ENCODE measurements around the gene HELZ. TPM values are rescaled to one million over a fixed set of nuclear protein-coding genes. Genes with fewer than 3 reads are reported as not detected.

HELZ gene
- total and polyA plus RNA-seq, 4 donors = 3.8 to 69.2 (median 25.7) TPM

DNA sequence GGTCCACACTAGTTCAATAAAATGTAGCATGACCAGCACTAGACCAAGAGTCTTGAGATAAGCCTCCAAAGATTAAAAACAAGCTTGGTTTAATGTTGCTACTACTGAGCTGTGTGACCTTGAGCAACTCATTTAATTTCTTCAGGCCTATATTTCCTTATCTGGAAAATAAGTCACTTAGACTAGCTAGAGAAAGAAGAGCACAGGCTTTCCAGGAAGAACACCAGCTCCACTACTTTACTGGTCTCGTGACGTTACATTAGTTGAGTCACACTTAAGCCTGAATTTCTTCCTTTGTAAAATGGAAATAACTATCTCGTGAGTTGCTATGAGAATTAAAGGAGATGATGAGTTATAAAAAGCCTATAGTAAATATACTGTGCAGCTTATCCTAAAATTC is 5.4 kb downstream of the HELZ start:
- TF ChIP-seq SP1 (IDR thresholded peaks at IDR 0.05) (no peak), CTCF (IDR thresholded peaks at IDR 0.05; ENCODE audit: low read depth, low read length, missing input control) (no peak), JUND (IDR thresholded peaks at IDR 0.05) (no peak), HNF4G (IDR thresholded peaks at IDR 0.05) (no peak), GABPA (IDR thresholded peaks at IDR 0.05 in 1 of 2, conservative IDR thresholded peaks at IDR 0.05 in 1 of 2) (no peak), MAX (IDR thresholded peaks at IDR 0.05) (no peak), NR2F2 (IDR thresholded peaks at IDR 0.05) (no peak), RXRA (IDR thresholded peaks at IDR 0.05) (no peak), EGR1 (IDR thresholded peaks at IDR 0.05; ENCODE audit: low read depth in 2 of 2) (no peak), FOXA2 (IDR thresholded peaks at IDR 0.05) (no peak)
- TF ChIP-seq, protein P1, sequence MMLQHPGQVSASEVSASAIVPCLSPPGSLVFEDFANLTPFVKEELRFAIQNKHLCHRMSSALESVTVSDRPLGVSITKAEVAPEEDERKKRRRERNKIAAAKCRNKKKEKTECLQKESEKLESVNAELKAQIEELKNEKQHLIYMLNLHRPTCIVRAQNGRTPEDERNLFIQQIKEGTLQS (IDR thresholded peaks at IDR 0.05) = no peak
- TF ChIP-seq, protein P2, sequence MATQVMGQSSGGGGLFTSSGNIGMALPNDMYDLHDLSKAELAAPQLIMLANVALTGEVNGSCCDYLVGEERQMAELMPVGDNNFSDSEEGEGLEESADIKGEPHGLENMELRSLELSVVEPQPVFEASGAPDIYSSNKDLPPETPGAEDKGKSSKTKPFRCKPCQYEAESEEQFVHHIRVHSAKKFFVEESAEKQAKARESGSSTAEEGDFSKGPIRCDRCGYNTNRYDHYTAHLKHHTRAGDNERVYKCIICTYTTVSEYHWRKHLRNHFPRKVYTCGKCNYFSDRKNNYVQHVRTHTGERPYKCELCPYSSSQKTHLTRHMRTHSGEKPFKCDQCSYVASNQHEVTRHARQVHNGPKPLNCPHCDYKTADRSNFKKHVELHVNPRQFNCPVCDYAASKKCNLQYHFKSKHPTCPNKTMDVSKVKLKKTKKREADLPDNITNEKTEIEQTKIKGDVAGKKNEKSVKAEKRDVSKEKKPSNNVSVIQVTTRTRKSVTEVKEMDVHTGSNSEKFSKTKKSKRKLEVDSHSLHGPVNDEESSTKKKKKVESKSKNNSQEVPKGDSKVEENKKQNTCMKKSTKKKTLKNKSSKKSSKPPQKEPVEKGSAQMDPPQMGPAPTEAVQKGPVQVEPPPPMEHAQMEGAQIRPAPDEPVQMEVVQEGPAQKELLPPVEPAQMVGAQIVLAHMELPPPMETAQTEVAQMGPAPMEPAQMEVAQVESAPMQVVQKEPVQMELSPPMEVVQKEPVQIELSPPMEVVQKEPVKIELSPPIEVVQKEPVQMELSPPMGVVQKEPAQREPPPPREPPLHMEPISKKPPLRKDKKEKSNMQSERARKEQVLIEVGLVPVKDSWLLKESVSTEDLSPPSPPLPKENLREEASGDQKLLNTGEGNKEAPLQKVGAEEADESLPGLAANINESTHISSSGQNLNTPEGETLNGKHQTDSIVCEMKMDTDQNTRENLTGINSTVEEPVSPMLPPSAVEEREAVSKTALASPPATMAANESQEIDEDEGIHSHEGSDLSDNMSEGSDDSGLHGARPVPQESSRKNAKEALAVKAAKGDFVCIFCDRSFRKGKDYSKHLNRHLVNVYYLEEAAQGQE (IDR thresholded peaks at IDR 0.05) = no peak
- TF ChIP-seq, protein P3, sequence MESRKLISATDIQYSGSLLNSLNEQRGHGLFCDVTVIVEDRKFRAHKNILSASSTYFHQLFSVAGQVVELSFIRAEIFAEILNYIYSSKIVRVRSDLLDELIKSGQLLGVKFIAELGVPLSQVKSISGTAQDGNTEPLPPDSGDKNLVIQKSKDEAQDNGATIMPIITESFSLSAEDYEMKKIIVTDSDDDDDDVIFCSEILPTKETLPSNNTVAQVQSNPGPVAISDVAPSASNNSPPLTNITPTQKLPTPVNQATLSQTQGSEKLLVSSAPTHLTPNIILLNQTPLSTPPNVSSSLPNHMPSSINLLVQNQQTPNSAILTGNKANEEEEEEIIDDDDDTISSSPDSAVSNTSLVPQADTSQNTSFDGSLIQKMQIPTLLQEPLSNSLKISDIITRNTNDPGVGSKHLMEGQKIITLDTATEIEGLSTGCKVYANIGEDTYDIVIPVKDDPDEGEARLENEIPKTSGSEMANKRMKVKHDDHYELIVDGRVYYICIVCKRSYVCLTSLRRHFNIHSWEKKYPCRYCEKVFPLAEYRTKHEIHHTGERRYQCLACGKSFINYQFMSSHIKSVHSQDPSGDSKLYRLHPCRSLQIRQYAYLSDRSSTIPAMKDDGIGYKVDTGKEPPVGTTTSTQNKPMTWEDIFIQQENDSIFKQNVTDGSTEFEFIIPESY (IDR thresholded peaks at IDR 0.05) = no peak
- H3K4me3 ChIP-seq (ENCODE audit: low read depth in 1 of 3, low read length in 3 of 3) = no peak overlapping the region
- H3K27me3 ChIP-seq (ENCODE audit: control insufficient read depth in 4 of 4, insufficient read depth in 4 of 4, low read length in 3 of 4) = no peaks in the 10 kb centered on the region
- no peak overlapping the region for H3K27ac ChIP-seq (ENCODE audit: low read depth in 1 of 2, low read length in 2 of 2)
- H3K9ac ChIP-seq (ENCODE audit: low read depth in 1 of 2, low read length in 2 of 2) = no peak overlapping the region
- no peak for DNase-seq (ENCODE audit: low spot score)
- peaks cover 7 to 32% (median 26%) of the 10 kb centered on the region in 4 donors for H3K36me3 ChIP-seq (ENCODE audit: control insufficient read depth in 4 of 4, insufficient read depth in 3 of 4, low read depth in 1 of 4, low read length in 3 of 4)
- H3K9me3 ChIP-seq (ENCODE audit: control insufficient read depth in 4 of 4, low read length in 3 of 4) = no peaks in the 10 kb centered on the region
- peaks cover 4 to 24% (median 21%) of the 10 kb centered on the region in 4 donors for H3K4me1 ChIP-seq (ENCODE audit: control insufficient read depth in 4 of 4, insufficient read depth in 4 of 4, low read length in 3 of 4)
- WGBS = 81% methylated on average over 3 of the region's 3 CpGs

GRCh38 chr17:67238991-67239390 is 6.0 kb downstream of the HELZ start:
- Histone ChIP-seq H3K4me1 (ENCODE audit: control insufficient read depth in 4 of 4, insufficient read depth in 4 of 4, low read length in 3 of 4) (peaks cover 4 to 24% (median 20%) of the 10 kb centered on the region in 4 donors), H3K27me3 (ENCODE audit: control insufficient read depth in 4 of 4, insufficient read depth in 4 of 4, low read length in 3 of 4) (no peaks in the 10 kb centered on the region), H3K4me3 (ENCODE audit: low read depth in 1 of 3, low read length in 3 of 3) (no peak overlapping the region), H3K9me3 (ENCODE audit: control insufficient read depth in 4 of 4, low read length in 3 of 4) (no peaks in the 10 kb centered on the region), H3K36me3 (ENCODE audit: control insufficient read depth in 4 of 4, insufficient read depth in 3 of 4, low read depth in 1 of 4, low read length in 3 of 4) (peaks cover 7 to 35% (median 28%) of the 10 kb centered on the region in 4 donors), H3K27ac (ENCODE audit: low read depth in 1 of 2, low read length in 2 of 2) (no peak overlapping the region), H3K9ac (ENCODE audit: low read depth in 1 of 2, low read length in 2 of 2) (no peak overlapping the region)
- DNase-seq (ENCODE audit: low spot score) = no peak
- WGBS = 89% methylated on average over 5 of the region's 5 CpGs
- TF ChIP-seq RXRA (IDR thresholded peaks at IDR 0.05) (no peak), SP1 (IDR thresholded peaks at IDR 0.05) (no peak), HNF4G (IDR thresholded peaks at IDR 0.05) (no peak), HNF4A (conservative IDR thresholded peaks at IDR 0.05) (no peak), JUND (IDR thresholded peaks at IDR 0.05) (no peak), FOXA2 (IDR thresholded peaks at IDR 0.05) (no peak), TAF1 (conservative IDR thresholded peaks at IDR 0.05) (no peak), NR2F2 (IDR thresholded peaks at IDR 0.05) (no peak), YY1 (IDR thresholded peaks at IDR 0.05) (no peak), MAX (IDR thresholded peaks at IDR 0.05) (no peak), CTCF (IDR thresholded peaks at IDR 0.05; ENCODE audit: low read depth, low read length, missing input control) (no peak), EGR1 (IDR thresholded peaks at IDR 0.05; ENCODE audit: low read depth in 2 of 2) (no peak)
- TF ChIP-seq, protein P2 (IDR thresholded peaks at IDR 0.05) = no peak
- TF ChIP-seq, protein P1 (IDR thresholded peaks at IDR 0.05) = no peak
